ENCODE data around the gene RBBP8NL.

Gene RBBP8NL

DNA sequence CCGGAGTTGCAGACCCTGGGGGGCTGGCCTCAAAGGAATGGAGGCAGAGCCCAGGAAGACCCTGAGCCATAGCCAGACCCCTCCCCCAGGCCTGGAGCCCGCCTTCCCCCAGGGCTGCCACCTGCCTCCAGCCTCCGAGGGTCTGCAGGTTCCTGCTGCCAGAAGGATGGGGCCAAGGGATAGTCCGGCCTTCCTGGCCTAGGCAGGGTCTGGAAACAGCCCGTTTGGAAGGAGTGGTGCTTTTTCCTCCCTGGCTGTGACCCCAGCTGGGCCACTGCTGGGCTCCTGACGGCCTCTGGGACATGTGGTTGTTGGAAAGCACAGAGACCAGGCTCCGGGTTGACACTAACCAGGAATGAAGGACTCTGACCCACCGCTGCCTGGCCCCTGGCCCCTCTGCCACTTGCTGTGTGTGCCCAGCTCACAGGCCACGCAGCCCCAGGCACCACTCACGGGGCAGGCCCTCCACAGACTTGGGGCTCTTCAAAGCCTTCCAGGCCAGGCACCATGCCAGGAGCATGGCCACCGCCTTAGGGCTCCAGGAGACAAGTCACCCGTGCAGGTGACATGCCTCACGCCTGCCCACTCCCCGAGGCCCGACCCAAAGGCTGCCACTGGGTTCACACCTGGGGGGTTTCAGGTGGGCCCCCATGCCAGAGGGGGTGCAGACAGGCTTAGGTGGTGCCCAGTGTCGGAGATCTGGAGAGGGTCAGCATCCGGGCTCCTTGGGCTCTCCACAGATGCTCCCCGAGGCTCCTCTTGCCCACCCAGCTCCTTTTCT, 56.3 kb downstream of the RBBP8NL start:
- no peak for ATAC-seq
- TF ChIP-seq ZC3H10 (CRISPR knock-in tag; IDR thresholded peaks at IDR 0.05) (no peak), ZFP3 (CRISPR knock-in tag; IDR thresholded peaks at IDR 0.05) (no peak), SNAI2 (CRISPR knock-in tag; IDR thresholded peaks at IDR 0.05) (no peak), TCF4 (CRISPR knock-in tag; IDR thresholded peaks at IDR 0.05; ENCODE audit: borderline replicate concordance) (no peak), ZNF70 (CRISPR knock-in tag; IDR thresholded peaks at IDR 0.05) (no peak)

DNA sequence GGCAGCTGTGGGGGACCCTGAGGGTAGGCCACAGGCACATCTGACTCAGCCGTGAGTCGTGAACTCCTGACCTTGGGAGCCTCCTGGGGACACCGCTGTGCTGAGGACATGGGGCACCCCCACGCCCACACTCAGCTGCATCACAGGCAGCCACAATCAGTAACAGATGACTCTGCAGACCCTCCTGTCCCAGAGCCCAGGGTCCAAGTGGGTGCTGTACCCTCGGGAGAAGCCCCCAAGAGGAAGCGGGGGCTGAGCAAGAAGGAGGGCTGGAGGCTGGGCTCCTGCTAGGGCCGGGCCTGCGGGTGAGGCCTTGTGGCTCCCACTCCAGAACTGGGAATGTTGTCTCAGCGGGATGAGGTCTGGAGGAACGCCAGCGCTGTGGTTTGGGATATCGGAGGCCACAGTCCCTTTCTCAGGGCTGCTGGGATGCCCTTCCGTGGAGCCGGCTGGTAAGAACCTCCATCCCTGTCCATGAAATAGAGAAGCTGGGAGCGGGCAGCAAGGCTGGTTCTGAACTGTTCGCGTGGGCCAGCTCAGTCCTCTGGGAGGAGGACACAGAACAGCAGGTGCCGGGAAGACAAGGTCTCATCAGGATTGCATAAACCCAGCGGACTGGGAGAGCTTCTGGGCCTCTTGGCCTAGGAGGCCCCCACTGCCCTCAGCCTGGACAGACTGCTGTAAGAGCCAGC, 57.1 kb downstream of the RBBP8NL start:
- TF ChIP-seq, protein P1, sequence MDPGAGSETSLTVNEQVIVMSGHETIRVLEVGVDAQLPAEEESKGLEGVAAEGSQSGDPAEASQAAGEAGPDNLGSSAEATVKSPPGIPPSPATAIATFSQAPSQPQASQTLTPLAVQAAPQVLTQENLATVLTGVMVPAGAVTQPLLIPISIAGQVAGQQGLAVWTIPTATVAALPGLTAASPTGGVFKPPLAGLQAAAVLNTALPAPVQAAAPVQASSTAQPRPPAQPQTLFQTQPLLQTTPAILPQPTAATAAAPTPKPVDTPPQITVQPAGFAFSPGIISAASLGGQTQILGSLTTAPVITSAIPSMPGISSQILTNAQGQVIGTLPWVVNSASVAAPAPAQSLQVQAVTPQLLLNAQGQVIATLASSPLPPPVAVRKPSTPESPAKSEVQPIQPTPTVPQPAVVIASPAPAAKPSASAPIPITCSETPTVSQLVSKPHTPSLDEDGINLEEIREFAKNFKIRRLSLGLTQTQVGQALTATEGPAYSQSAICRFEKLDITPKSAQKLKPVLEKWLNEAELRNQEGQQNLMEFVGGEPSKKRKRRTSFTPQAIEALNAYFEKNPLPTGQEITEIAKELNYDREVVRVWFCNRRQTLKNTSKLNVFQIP (CRISPR knock-in tag; IDR thresholded peaks at IDR 0.05; ENCODE audit: borderline replicate concordance, low read depth) = no peak
- no peak for TF ChIP-seq GLIS3 (CRISPR knock-in tag; IDR thresholded peaks at IDR 0.05)
- no peak for TF ChIP-seq RARB (CRISPR knock-in tag; IDR thresholded peaks at IDR 0.05)
- TF ChIP-seq SNAI2 (CRISPR knock-in tag; IDR thresholded peaks at IDR 0.05) = no peak
- TF ChIP-seq, protein P2, sequence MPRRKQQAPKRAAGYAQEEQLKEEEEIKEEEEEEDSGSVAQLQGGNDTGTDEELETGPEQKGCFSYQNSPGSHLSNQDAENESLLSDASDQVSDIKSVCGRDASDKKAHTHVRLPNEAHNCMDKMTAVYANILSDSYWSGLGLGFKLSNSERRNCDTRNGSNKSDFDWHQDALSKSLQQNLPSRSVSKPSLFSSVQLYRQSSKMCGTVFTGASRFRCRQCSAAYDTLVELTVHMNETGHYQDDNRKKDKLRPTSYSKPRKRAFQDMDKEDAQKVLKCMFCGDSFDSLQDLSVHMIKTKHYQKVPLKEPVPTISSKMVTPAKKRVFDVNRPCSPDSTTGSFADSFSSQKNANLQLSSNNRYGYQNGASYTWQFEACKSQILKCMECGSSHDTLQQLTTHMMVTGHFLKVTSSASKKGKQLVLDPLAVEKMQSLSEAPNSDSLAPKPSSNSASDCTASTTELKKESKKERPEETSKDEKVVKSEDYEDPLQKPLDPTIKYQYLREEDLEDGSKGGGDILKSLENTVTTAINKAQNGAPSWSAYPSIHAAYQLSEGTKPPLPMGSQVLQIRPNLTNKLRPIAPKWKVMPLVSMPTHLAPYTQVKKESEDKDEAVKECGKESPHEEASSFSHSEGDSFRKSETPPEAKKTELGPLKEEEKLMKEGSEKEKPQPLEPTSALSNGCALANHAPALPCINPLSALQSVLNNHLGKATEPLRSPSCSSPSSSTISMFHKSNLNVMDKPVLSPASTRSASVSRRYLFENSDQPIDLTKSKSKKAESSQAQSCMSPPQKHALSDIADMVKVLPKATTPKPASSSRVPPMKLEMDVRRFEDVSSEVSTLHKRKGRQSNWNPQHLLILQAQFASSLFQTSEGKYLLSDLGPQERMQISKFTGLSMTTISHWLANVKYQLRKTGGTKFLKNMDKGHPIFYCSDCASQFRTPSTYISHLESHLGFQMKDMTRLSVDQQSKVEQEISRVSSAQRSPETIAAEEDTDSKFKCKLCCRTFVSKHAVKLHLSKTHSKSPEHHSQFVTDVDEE (CRISPR knock-in tag; IDR thresholded peaks at IDR 0.05) = no peak
- TF ChIP-seq, protein P3, sequence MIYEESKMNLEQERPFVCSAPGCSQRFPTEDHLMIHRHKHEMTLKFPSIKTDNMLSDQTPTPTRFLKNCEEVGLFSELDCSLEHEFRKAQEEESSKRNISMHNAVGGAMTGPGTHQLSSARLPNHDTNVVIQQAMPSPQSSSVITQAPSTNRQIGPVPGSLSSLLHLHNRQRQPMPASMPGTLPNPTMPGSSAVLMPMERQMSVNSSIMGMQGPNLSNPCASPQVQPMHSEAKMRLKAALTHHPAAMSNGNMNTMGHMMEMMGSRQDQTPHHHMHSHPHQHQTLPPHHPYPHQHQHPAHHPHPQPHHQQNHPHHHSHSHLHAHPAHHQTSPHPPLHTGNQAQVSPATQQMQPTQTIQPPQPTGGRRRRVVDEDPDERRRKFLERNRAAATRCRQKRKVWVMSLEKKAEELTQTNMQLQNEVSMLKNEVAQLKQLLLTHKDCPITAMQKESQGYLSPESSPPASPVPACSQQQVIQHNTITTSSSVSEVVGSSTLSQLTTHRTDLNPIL (CRISPR knock-in tag; IDR thresholded peaks at IDR 0.05; ENCODE audit: low read depth) = no peak
- no peak for TF ChIP-seq ESRRG (CRISPR knock-in tag; IDR thresholded peaks at IDR 0.05)
- TF ChIP-seq TOX (CRISPR knock-in tag; IDR thresholded peaks at IDR 0.05; ENCODE audit: borderline replicate concordance) = no peak
- TF ChIP-seq ARNTL (CRISPR knock-in tag; IDR thresholded peaks at IDR 0.05; ENCODE audit: borderline replicate concordance, low read depth) = no peak
- ATAC-seq = peak; percentile 3

DNA sequence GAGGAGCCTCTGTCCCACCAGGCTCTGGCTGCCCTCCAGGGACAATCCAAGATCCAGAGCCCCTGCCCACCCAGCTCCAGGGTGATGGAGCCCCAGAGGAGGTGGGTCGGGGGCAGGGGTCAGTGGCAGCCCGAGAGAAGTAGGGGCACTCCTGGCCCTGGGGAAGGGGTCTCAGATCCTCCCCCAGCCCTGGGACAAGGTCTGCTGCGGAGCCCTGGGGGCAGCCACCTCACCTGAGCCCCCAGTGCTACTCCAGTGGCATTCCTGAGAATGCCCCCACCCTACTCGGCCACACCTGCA, 57.6 kb downstream of the RBBP8NL start:
- TF ChIP-seq RARB (CRISPR knock-in tag; IDR thresholded peaks at IDR 0.05) (no peak), ISL1 (CRISPR knock-in tag; IDR thresholded peaks at IDR 0.05) (no peak), ZNF70 (CRISPR knock-in tag; IDR thresholded peaks at IDR 0.05) (no peak), BACH2 (CRISPR knock-in tag; IDR thresholded peaks at IDR 0.05; ENCODE audit: borderline replicate concordance) (no peak), ZC3H10 (CRISPR knock-in tag; IDR thresholded peaks at IDR 0.05) (no peak), ZFP30 (CRISPR knock-in tag; IDR thresholded peaks at IDR 0.05) (no peak), ZFP3 (CRISPR knock-in tag; IDR thresholded peaks at IDR 0.05) (no peak), TCF4 (CRISPR knock-in tag; IDR thresholded peaks at IDR 0.05; ENCODE audit: borderline replicate concordance) (no peak), ZNF565 (CRISPR knock-in tag; conservative IDR thresholded peaks at IDR 0.05; ENCODE audit: low read depth) (no peak), GLIS3 (CRISPR knock-in tag; IDR thresholded peaks at IDR 0.05) (no peak), ZNF8 (CRISPR knock-in tag; IDR thresholded peaks at IDR 0.05) (no peak)
- TF ChIP-seq, protein P4, sequence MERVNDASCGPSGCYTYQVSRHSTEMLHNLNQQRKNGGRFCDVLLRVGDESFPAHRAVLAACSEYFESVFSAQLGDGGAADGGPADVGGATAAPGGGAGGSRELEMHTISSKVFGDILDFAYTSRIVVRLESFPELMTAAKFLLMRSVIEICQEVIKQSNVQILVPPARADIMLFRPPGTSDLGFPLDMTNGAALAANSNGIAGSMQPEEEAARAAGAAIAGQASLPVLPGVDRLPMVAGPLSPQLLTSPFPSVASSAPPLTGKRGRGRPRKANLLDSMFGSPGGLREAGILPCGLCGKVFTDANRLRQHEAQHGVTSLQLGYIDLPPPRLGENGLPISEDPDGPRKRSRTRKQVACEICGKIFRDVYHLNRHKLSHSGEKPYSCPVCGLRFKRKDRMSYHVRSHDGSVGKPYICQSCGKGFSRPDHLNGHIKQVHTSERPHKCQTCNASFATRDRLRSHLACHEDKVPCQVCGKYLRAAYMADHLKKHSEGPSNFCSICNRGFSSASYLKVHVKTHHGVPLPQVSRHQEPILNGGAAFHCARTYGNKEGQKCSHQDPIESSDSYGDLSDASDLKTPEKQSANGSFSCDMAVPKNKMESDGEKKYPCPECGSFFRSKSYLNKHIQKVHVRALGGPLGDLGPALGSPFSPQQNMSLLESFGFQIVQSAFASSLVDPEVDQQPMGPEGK (CRISPR knock-in tag; IDR thresholded peaks at IDR 0.05; ENCODE audit: borderline replicate concordance) = no peak
- TF ChIP-seq, protein P2 (CRISPR knock-in tag; IDR thresholded peaks at IDR 0.05) = no peak
- TF ChIP-seq, protein P1 (CRISPR knock-in tag; IDR thresholded peaks at IDR 0.05; ENCODE audit: borderline replicate concordance, low read depth) = no peak
- TF ChIP-seq, protein P5, sequence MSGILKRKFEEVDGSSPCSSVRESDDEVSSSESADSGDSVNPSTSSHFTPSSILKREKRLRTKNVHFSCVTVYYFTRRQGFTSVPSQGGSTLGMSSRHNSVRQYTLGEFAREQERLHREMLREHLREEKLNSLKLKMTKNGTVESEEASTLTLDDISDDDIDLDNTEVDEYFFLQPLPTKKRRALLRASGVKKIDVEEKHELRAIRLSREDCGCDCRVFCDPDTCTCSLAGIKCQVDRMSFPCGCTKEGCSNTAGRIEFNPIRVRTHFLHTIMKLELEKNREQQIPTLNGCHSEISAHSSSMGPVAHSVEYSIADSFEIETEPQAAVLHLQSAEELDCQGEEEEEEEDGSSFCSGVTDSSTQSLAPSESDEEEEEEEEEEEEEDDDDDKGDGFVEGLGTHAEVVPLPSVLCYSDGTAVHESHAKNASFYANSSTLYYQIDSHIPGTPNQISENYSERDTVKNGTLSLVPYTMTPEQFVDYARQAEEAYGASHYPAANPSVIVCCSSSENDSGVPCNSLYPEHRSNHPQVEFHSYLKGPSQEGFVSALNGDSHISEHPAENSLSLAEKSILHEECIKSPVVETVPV (CRISPR knock-in tag; IDR thresholded peaks at IDR 0.05) = no peak
- ATAC-seq = no peak

Measured in SK-N-SH treated with all-trans-retinoic acid at 6 μM for 48 hours (cell line).